PFSK-1 (cell line): ENCODE measurements around the gene EFNA5.

Source experiments
- POLR2AphosphoS5 ChIP-seq: IDR thresholded peaks from 2 replicates; pipeline ENCODE4 v1.6.1; 2012; ENCODE audit warnings: low read depth, mild to moderate bottlenecking, control low read depth, low read length, moderate library complexity
- REST ChIP-seq, 2 experiments: IDR thresholded peaks; 2 replicates each; pipeline versions ENCODE4 v1.6.1 to v1.8.0; 2011 to 2012; ENCODE audit warnings: low read depth in 2 of 2, low read length in 2 of 2, control low read depth in 1 of 2, inconsistent platforms in 1 of 2, mild to moderate bottlenecking in 1 of 2, moderate library complexity in 1 of 2; ENCODE audit not compliant: insufficient read depth in 1 of 2
- TAF1 ChIP-seq: IDR thresholded peaks from 2 replicates; pipeline ENCODE4 v1.6.1; 2012; ENCODE audit warnings: low read length, control low read depth, borderline replicate concordance; ENCODE audit not compliant: insufficient read depth

GRCh38 chr5:107621089-107621488, 49.6 kb downstream of the EFNA5 start:
- no peak for TF ChIP-seq POLR2AphosphoS5
- TF ChIP-seq TAF1, result no peak
- no peak for TF ChIP-seq REST (IDR thresholded peaks at IDR 0.05; ENCODE audit: insufficient read depth in 1 of 2, low read depth in 2 of 2, low read length in 2 of 2)
